ENCODE results near the gene TENM4. TPM values are rescaled to one million over a fixed set of nuclear protein-coding genes. Genes with fewer than 3 reads are reported as not detected.

The TENM4 gene
- polyA plus RNA-seq, 4 donors: 21.0 to 31.9 (median 23.1) TPM

DNA sequence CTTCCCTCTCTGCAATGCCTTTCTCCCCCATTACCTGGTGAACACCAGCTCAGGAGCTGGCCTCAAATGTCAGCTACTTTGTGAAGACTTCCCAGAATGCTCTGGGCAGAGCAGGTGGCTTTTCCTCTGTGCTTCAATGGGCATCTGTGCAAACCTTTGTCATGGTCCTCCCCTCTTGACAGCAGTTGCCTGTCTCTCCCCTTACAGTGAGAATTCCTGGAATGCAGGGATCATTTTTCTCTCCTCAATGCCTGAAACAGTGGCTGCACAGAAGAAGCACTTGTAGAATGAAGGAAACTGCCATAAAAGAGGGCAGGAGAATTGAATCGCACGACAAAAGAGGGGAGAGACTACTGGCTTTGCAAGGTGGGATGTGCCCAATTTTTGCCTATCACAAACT, 773.4 kb downstream of the TENM4 start:
- DNase-seq (ENCODE audit: low read depth in 4 of 4, low spot score in 3 of 4): peak in 1 of 4 donors; percentile 22

GRCh38 chr11:78666675-78667160, 774.1 kb downstream of the TENM4 start:
- DNase-seq (ENCODE audit: low read depth in 4 of 4, low spot score in 3 of 4): no peak

GRCh38 chr11:78664636-78665035, 776.2 kb downstream of the TENM4 start:
- DNase-seq (ENCODE audit: low read depth in 4 of 4, low spot score in 3 of 4): no peak

DNA sequence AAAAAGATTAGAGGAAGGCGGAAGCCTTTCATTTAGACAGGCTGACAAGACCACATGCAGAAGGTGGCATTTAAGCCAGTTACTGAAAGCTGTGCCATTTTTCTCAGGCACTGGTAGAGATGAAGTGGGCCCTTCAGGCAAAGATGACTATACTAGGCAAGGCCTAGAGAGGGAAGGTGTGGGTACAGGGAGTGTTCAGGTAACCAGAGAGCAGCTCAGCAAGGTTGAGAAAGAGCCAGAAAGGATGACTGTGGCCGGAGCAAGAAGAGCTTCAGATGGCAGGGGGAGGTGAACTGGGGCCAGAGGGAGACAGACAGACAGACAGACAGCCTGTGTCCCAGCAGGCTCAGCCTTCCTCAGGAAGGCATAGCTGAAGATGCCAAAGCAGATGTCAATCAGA, 778.0 kb downstream of the TENM4 start:
- no peak for DNase-seq (ENCODE audit: low read depth in 4 of 4, low spot score in 3 of 4)

DNA sequence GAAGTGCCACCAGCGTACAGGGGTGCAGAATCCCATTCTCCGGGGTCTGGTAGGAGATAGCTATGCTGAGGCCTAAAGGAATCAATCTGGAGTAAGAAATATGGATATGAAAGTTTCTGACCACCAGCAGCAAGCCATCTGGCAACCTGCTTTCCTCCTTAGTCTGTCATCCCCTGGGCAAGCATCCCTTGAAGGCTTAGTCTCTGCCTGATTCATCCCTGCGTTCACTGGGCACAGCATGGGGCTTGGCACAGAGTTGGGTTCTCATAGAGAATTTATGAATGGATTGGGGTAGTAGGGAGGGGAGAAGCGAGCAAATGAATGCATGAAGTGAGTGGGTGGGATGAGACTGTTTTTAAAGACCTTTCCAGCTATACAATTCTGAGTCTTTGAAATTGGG, 780.4 kb downstream of the TENM4 start:
- no peak for DNase-seq (ENCODE audit: low read depth in 4 of 4, low spot score in 3 of 4)

DNA sequence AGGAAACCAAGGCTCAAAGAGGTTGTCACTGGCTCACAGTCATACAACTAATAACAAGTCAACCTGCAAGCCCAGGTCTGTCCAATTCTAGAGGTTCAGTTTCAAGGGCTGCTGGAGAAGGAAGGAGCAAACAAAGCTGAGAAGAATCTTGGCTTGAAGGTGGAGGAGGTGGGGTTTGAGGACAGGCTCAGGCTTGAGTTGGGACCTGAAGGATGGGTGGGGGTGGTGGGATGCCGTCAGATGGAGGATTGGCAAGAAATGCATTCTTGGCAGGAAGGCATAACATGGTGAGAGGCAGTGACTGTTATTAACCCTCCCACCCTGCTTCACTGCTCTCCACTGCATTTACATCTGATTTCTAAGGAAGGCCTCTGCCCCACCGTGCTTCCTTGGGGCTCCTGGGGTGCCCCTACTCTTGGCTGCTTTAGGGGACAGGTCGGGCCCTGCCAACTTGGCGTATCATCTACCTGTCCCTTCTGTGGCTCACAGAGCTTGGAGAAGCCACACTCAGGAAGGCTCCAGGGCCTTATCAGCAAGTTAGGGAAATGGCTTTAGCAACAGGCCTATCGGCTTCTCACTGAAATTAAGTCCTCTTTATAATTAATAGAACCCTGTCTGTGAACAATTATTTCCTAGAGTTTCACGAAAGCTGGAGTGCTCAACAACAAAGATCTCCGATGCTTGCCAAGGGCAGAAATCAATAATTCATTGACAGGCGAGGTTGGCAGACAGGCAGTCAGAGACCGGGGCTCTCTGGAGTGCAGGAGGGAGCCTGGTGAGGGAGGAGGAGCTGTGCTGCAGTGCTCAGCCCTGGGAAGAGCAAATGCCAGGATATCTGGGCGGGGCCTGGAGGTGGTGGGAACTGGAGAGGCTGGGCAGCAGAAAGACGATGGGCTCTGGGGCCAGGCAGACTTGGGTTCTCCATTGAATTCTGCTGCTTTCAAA, 781.2 kb downstream of the TENM4 start:
- no peak for DNase-seq (ENCODE audit: low read depth in 4 of 4, low spot score in 3 of 4)

DNA sequence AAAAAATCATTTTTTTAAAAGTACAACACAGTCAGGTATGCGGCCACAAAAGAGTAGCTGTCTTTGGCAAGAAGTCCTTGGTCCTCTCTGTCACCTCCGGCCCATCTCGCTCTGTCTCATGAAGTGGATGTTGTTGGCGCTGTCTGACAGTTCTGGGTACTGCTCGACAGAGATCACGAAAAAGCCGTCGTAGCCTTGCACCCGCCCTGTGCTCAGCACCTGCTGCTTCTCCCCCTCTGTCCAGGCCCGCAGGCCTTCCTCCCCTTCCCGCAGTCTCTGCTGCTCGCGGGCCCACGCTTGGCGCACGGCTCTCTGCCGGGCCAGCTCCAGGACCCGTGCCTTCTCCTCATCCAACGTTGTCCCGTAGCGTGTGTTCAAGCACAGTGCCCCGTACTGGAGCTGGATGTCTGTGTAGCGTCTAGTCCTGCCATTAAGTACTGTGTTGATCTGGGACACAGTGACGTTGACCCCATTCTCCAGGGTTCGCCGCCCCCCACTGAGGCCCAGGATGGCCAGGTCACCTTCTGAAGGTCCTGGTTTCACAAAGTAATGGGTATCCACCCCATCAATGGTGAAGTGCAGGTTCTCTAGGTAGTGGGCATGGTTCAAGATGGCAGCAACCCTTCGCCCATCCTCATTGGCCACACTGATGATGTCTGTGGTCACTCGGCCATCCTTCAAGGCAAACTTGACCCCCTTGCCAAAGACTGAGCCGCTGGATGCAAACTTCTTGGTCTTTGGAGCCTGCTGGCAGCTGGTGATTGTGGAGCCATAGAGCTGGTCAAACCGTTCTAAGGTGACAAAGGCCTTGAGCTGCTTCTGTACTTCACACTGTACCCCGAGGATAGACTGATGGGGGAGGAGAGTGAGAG, 782.6 kb downstream of the TENM4 start:
- no peak for DNase-seq (ENCODE audit: low read depth in 4 of 4, low spot score in 3 of 4)

- DNase-seq (ENCODE audit: low read depth in 4 of 4, low spot score in 3 of 4): no peak
Observed at GRCh38 chr11:78657441-78657840, 783.4 kb downstream of the TENM4 start.

DNA sequence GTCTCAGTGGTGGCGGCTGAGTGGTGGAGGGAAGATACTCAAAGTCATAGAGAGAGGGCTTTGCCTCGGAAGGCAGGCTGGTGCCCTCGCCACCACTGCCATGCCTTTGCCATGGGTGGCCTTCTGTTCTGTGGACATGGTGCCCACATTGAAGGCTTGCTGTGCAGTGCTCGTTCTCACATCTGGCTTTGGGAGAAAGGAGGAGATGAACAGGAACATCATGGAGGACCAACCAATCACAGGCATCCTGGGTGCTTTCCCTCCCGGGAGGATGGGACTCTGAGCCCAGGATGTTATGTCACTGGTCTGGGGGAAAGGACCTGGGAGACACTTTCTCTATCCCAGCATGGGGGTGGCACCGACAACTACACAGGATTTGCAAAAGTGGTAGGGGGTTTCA, 783.8 kb downstream of the TENM4 start:
- no peak for DNase-seq (ENCODE audit: low read depth in 4 of 4, low spot score in 3 of 4)

DNA sequence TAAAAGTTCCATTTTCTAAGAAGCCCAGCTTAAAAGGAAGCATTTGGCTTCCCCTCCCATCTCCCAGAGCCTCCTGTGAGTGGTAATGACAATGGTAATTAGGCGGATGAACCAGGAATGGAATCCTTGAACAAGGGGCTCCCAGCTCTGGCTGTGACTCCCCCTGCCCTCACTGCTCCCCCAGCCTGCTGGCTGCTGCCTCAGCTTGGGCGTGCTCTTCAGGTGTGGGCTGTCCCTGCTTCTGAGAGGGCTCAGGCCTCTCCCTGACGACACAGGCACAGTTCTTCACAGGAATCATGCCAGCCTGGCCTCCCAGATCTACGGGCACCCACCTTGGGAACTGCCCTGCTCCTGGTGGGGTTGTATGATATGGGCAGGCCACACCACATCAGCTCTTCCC, 784.5 kb downstream of the TENM4 start:
- DNase-seq (ENCODE audit: low read depth in 4 of 4, low spot score in 3 of 4): no peak

- DNase-seq (ENCODE audit: low read depth in 4 of 4, low spot score in 3 of 4): no peak
Observed at GRCh38 chr11:78655561-78655960, 785.3 kb downstream of the TENM4 start.

- DNase-seq (ENCODE audit: low read depth in 4 of 4, low spot score in 3 of 4): no peak
Observed at GRCh38 chr11:78654866-78655265, 786.0 kb downstream of the TENM4 start.

- DNase-seq (ENCODE audit: low read depth in 4 of 4, low spot score in 3 of 4): no peak
Observed at GRCh38 chr11:78654071-78654470, 786.8 kb downstream of the TENM4 start.

DNA sequence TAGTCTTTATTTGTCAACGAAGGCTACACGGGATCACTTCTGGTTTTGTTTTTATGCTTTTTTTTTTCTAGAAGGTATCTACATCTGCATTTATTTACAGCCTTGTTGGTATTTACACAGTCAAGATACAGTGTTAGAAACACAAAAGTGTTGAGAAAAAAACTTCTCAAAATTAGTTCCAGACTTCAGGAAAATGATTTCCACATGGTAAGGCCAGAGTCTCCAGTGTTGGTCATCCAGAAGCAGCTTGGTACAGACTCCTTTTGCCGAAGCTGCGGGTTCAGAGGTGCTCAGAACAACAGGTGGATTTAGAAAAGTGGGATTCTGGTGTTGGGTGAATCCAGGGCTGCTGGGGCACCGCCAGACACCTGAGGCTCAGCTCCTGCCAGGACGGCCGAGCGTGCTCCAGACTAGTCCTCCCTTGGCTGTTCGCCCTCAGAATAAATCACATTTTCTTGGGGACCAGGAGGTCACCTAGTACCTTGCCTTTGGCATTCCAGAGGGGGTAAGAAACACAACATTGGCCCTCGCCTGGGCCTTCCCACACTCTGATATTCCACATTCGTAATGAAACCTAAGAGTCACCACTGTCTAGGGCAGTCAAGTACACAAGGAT, 787.4 kb downstream of the TENM4 start:
- DNase-seq (ENCODE audit: low read depth in 4 of 4, low spot score in 3 of 4): no peak

GRCh38 chr11:78652843-78653239, 788.0 kb downstream of the TENM4 start:
- no peak for DNase-seq (ENCODE audit: low read depth in 4 of 4, low spot score in 3 of 4)

DNA sequence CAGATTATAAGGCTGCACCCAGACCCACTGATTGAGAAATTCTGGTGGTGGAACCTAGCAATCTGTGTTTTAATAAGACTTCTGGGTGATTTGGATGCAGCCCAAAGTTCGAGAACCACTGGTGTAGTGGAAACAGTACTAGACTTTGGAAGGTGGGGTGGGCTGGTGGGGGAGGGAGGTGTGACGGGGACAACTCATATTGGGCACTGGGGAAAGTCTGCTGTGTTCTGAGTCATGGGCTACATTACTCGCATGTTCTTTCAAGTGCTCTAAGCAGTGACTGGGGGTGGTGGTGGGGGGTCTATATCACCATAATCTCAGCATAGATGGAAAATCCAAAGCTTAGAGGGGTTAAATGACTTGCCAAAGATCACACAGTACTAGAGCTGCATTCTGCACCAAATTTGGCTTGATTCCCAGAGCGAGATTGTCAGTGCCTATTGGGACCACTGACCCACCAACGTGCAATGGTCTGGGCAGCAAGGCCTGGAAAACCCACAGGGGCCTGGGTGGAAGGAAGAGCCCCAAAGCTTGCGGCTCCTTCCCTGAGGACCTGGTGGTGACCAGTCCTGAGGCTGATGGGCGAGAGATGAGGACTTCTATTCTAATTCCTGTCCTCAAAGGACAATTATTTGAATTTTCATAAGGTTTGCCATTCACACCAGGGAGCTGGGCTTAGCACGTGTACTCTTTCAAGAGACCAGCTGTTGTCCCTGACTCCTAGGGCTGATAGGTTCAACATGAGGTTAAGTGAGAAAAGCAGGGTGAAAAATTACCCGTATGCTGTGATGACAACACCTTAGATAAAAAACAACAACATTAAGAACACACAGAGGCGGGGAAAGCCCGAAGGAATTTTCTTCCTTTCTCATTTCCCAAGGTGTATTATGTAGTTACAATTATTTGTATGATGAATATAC, 788.6 kb downstream of the TENM4 start:
- DNase-seq (ENCODE audit: low read depth in 4 of 4, low spot score in 3 of 4): no peak

GRCh38 chr11:78651136-78651775, 789.6 kb downstream of the TENM4 start:
- no peak for DNase-seq (ENCODE audit: low read depth in 4 of 4, low spot score in 3 of 4)

DNA sequence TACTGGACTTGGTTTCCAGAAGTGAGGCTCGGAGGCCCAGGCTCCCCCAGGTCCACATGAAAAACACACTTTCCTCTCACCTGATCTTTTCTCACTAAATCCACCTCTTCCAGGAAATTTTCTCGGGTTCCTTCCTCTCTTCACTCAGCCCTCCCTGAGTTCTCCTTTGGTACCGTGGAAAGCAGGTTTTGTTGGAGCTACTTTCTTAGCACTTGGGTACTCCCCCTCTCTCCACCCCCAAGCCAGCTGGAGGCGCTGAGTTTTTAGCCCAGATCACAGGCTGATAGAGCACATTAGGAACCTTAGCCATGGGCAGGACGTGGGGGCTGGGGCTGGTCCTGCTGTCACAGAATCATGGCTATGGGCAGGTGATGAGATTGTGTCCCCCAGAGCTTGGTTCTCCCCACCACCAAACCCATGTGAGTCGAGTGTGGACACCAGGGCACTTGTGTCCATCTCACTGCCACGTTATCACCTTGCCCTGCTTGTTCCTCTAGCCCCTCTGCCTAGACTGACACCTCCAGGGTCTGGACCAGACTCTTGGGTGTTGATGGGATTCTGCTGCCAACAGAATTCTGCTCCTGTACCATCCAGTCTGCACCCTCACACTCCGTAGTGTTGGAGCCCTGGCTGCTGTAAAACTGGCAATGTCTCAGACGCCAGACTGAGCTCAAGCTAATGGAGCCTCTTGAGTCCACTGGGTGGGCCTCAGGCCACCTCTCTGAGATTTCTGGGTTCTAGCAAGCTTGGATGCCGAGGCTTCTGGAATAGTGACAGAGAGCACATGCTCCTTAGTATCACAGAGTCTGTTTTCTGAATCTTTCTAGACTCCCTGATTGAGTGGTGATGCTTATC, 791.2 kb downstream of the TENM4 start:
- DNase-seq (ENCODE audit: low read depth in 4 of 4, low spot score in 3 of 4): no peak

All from left renal pelvis (tissue), 4 donors.